ENCODE data around the gene SHMT2.

- TF ChIP-seq CTCF (conservative IDR thresholded peaks at IDR 0.05 in 1 of 2, IDR thresholded peaks at IDR 0.05 in 1 of 2; ENCODE audit: extremely low read depth in 1 of 2, insufficient read depth in 1 of 2, low read depth in 1 of 2, low read length in 2 of 2) (no peak), EZH2 (IDR thresholded peaks at IDR 0.05; ENCODE audit: borderline replicate concordance, low read length) (no peak)
These were observed 49.2 kb downstream of the SHMT2 start for GRCh38 chr12:57278465-57279381.
